CD4-positive, alpha-beta memory T cell (primary cell): ENCODE results near the gene AARS1. TPM values are rescaled to one million over a fixed set of nuclear protein-coding genes. Genes with fewer than 3 reads are reported as not detected.
"Not testable (repeated sequence)": the region's sequence is repeated elsewhere in the genome, so short reads cannot be mapped to it uniquely, and the experiment has no call there.

ENCODE experiments used
- CTCF ChIA-PET: fragments of 350-600 bp; sonication (Branson Sonifier 250); formaldehyde crosslinking; loops from one replicate; lab custom pipeline; 2021; ENCODE audit warnings: inconsistent platforms; ENCODE audit not compliant: partially characterized antibody; lab: Charles Lee
- POLR2A ChIA-PET: fragments of 350-600 bp; sonication (Branson Sonifier 250); formaldehyde crosslinking; loops from one replicate; lab custom pipeline; 2021; ENCODE audit not compliant: partially characterized antibody; lab: Charles Lee
- DNase-seq, 5 donors: peaks; one replicate each; pipeline versions ENCODE4 v3.0.0 to v3.0.0-alpha.2; 2020 to 2022; ENCODE audit warnings: mixed read lengths in 1 of 5
- H3K27ac ChIP-seq: one replicate; pipeline ENCODE4 v1.7.0; 2013; ENCODE audit warnings: low read depth, low read length
- H3K27me3 ChIP-seq: 2 replicates; pipeline ENCODE4 v1.7.0; 2013; ENCODE audit warnings: mild to moderate bottlenecking, low read length, moderate library complexity; ENCODE audit not compliant: insufficient read depth
- H3K36me3 ChIP-seq: 2 replicates; pipeline ENCODE4 v1.7.0; 2013; ENCODE audit warnings: mild to moderate bottlenecking, low read length, moderate library complexity; ENCODE audit not compliant: insufficient read depth
- H3K4me1 ChIP-seq: 2 replicates; pipeline ENCODE4 v1.7.0; 2013; ENCODE audit warnings: mild to moderate bottlenecking, low read length, moderate library complexity; ENCODE audit not compliant: insufficient read depth
- H3K4me3 ChIP-seq, 2 donors: one replicate each; pipeline ENCODE4 v1.7.0; 2013; ENCODE audit warnings: low read length in 2 of 2, mild to moderate bottlenecking in 1 of 2
- H3K9me3 ChIP-seq, 2 donors: one replicate each; pipeline ENCODE4 v1.7.0; 2013; ENCODE audit warnings: low read length in 2 of 2, control low read depth in 1 of 2; ENCODE audit not compliant: control insufficient read depth in 1 of 2
- H3K27ac Mint-ChIP-seq, 7 donors: one replicate each; pipeline ENCODE4 v1.8.0; 2020 to 2021; ENCODE audit warnings: mixed read lengths in 7 of 7, mild to moderate bottlenecking in 6 of 7, inconsistent platforms in 3 of 7, moderate library complexity in 3 of 7
- H3K27me3 Mint-ChIP-seq, 2 donors: one replicate each; pipeline ENCODE4 v1.8.0; 2020 to 2021; ENCODE audit warnings: mixed read lengths in 2 of 2
- H3K36me3 Mint-ChIP-seq, 2 donors: one replicate each; pipeline ENCODE4 v1.8.0; 2020 to 2021; ENCODE audit warnings: mixed read lengths in 2 of 2, inconsistent platforms in 1 of 2, mild to moderate bottlenecking in 1 of 2
- H3K4me1 Mint-ChIP-seq, 4 donors: one replicate each; pipeline ENCODE4 v1.8.0; 2020 to 2021; ENCODE audit warnings: mixed read lengths in 4 of 4, mild to moderate bottlenecking in 1 of 4
- H3K4me3 Mint-ChIP-seq, 8 donors: one replicate each; pipeline ENCODE4 v1.8.0; 2020 to 2021; ENCODE audit warnings: mixed read lengths in 8 of 8, mild to moderate bottlenecking in 7 of 8, moderate library complexity in 6 of 8, inconsistent platforms in 3 of 8
- H3K9me3 Mint-ChIP-seq, 8 donors: one replicate each; pipeline ENCODE4 v1.8.0; 2020 to 2021; ENCODE audit warnings: mixed read lengths in 8 of 8, mild to moderate bottlenecking in 5 of 8, inconsistent platforms in 3 of 8, moderate library complexity in 1 of 8
- intact Hi-C: fragments of 100-400 bp; cut with micrococcal nuclease; formaldehyde crosslinking; loops from one replicate; pipeline ENCODE4 v1.15.1; 2023
- polyA plus RNA-seq, 2 donors: library from polyadenylated mRNA; unstranded; fragments of 300-500 nt; fragmentation: Illumina TruSeq; gene quantifications; one replicate each; pipeline ENCODE4 v1.2.3, GENCODE V29; 2021
- total RNA-seq, 2 experiments: library from RNA; stranded (reverse); gene quantifications; one replicate each; pipeline ENCODE4 v1.2.3, GENCODE V29; 2021

Gene AARS1
- total and polyA plus RNA-seq, 4 experiments from 2014 or later: 22.6 to 103 (median 69.8) TPM

DNA sequence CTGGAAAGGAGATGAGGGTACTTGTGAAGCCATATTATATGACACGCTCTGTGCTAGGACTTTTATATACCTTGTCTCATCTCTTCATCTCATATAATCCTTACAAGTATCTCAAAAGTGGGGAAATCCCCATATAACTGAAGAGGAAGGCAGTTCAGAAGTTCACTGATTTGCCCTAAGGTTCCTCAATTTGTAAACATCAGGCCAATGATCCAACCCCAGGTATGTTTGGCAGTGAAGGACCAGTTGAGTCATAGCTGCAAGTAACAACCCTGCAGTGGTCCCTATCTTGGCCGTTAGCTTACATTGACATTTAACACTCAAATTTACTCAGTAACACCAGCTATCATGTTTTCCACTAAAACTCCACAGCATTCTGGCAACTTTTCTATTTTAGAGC, 70.7 kb downstream of the AARS1 start:
- intact Hi-C loops, H3K36me3 ChIP-seq, H3K27ac Mint-ChIP-seq, H3K4me3 Mint-ChIP-seq, H3K27me3 Mint-ChIP-seq, H3K27ac ChIP-seq, H3K27me3 ChIP-seq, POLR2A ChIA-PET, H3K4me1 ChIP-seq, H3K9me3 ChIP-seq, H3K4me3 ChIP-seq, H3K4me1 Mint-ChIP-seq, DNase-seq, H3K9me3 Mint-ChIP-seq: not testable (repeated sequence)
- CTCF ChIA-PET: interaction anchor here (0.7 kb wide), 1 partner anchor 1607 kb away, joined by 3 read pairs; no protein-coding TSS in a partner anchor
- H3K36me3 Mint-ChIP-seq: peaks cover 24 to 28% of the 10 kb centered on the region in 2 donors

DNA sequence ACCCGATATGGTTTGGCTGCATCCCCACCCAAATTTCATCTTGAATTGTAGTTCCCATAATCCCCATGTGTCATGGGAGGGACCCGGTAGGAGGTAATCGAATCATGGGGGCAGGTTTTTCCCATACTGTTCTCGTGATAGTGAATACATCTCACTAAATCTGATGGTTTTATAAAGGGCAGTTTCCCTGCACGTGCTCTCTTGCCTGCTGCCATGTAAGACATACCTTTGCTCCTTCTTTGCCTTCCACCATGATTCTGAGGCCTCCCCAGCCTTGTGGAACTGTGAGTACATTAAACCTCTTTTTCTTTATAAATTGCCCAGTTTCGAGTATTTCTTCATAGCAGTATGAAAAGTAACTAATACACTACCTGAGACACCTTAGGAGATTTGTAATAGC, 82.9 kb downstream of the AARS1 start:
- DNase-seq, POLR2A ChIA-PET: not testable (repeated sequence)
- H3K36me3 Mint-ChIP-seq: peaks cover 14 to 18% of the 10 kb centered on the region in 2 donors

DNA sequence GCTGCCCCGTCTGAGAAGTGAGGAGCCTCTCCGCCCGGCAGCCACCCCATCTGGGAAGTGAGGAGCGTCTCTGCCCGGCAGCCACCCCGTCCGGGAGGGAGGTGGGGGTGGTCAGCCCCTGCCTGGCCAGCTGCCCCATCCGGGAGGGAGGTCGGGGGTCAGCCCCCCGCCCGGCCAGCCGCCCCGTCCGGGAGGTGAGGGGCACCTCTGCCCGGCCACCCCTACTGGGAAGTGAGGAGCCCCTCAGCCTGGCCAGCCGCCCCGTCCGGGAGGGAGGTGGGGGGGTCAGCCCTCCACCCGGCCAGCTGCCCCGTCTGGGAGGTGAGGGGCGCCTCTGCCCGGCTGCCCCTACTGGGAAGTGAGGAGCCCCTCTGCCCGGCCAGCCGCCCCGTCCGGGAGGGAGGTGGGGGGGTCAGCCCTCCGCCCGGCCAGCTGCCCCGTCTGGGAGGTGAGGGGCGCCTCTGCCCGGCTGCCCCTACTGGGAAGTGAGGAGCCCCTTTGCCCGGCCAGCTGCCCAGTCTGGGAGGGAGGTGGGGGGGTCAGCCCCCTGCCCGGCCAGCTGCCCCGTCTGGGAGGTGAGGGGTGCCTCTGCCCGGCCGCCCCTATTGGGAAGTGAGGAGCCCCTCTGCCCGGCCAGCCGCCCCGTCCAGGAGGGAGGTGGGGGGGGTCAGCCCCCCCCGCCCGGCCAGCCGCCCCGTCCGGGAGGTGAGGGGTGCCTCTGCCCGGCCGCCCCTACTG, 84.5 kb downstream of the AARS1 start:
- H3K27me3 Mint-ChIP-seq: not testable (repeated sequence)

More for the DNA sequence above, 82.9 kb downstream of the AARS1 start:
- H3K27ac ChIP-seq, H3K4me3 ChIP-seq, H3K4me1 Mint-ChIP-seq, H3K9me3 Mint-ChIP-seq, intact Hi-C loops, CTCF ChIA-PET, H3K27me3 ChIP-seq, H3K27ac Mint-ChIP-seq, H3K9me3 ChIP-seq, H3K36me3 ChIP-seq, H3K4me3 Mint-ChIP-seq, H3K27me3 Mint-ChIP-seq, H3K4me1 ChIP-seq: not testable (repeated sequence)

DNA sequence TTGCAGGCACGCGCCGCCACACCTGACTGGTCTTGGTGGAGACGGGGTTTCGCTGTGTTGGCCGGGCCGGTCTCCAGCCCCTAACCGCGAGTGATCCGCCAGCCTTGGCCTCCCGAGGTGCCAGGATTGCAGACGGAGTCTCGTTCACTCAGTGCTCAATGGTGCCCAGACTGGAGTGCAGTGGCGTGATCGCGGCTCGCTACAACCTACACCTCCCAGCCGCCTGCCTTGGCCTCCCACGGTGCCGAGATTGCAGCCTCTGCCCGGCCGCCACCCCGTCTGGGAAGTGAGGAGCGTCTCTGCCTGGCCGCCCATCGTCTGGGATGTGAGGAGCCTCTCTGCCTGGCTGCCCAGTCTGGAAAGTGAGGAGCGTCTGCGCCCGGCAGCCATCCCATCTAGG, 85.3 kb downstream of the AARS1 start:
- POLR2A ChIA-PET, H3K27me3 ChIP-seq, H3K9me3 ChIP-seq, H3K27me3 Mint-ChIP-seq, H3K4me3 Mint-ChIP-seq, H3K4me1 ChIP-seq, H3K27ac Mint-ChIP-seq, H3K4me1 Mint-ChIP-seq, H3K9me3 Mint-ChIP-seq, DNase-seq, H3K4me3 ChIP-seq, intact Hi-C loops, CTCF ChIA-PET, H3K27ac ChIP-seq, H3K36me3 ChIP-seq, H3K36me3 Mint-ChIP-seq: not testable (repeated sequence)

More for the DNA sequence above, 84.5 kb downstream of the AARS1 start:
- intact Hi-C loops, H3K27ac ChIP-seq, CTCF ChIA-PET, H3K36me3 ChIP-seq, DNase-seq, H3K27me3 ChIP-seq, H3K4me1 Mint-ChIP-seq, H3K4me3 Mint-ChIP-seq, H3K27ac Mint-ChIP-seq, H3K9me3 ChIP-seq, POLR2A ChIA-PET, H3K9me3 Mint-ChIP-seq, H3K4me1 ChIP-seq, H3K4me3 ChIP-seq: not testable (repeated sequence)
- H3K36me3 Mint-ChIP-seq: peaks cover 8 to 13% of the 10 kb centered on the region in 2 donors

DNA sequence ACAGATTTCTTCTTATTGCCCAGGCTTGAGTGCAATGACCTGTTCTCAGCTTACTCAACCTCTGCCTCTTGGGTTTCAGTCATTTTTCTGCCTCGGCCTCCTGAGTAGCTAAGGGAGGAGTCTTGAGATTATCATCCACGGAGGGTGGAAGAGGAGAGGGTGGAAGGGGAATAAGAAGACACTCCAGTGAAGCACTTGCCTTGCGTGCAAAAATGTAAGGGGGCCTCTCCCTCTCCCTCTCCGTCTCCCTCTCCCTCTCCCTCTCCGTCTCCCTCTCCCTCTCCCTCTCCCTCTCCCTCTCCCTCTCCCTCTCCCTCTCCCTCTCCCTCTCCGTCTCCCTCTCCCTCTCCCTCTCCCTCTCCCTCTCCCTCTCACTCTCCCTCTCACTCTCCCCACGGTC, 85.8 kb downstream of the AARS1 start:
- H3K4me1 ChIP-seq, H3K4me1 Mint-ChIP-seq, DNase-seq, CTCF ChIA-PET, POLR2A ChIA-PET, H3K27ac ChIP-seq, H3K27ac Mint-ChIP-seq, H3K27me3 Mint-ChIP-seq, H3K9me3 Mint-ChIP-seq, H3K36me3 Mint-ChIP-seq, H3K36me3 ChIP-seq, H3K9me3 ChIP-seq, H3K27me3 ChIP-seq, H3K4me3 ChIP-seq, H3K4me3 Mint-ChIP-seq, intact Hi-C loops: not testable (repeated sequence)

Other genes starting within 250 kb of the AARS1 start
- gene PDPR, start 175.2 kb downstream of the AARS1 start, total RNA-seq: 10 to 100 TPM; 35.6 to 37.0 TPM
- 10 to 100 TPM in 1 of 2 donors, 1 to 10 TPM in 1; 4.4 to 11.9 TPM for gene PDPR, start 175.2 kb downstream of the AARS1 start, polyA plus RNA-seq
- 1 to 10 TPM in 1 of 2 experiments, under 1 TPM in 1; 0.96 to 1.0 TPM for gene CLEC18C, start 115.7 kb downstream of the AARS1 start, total RNA-seq
- gene CLEC18C, start 115.7 kb downstream of the AARS1 start, polyA plus RNA-seq: not detected
- gene EXOSC6, start 37.6 kb downstream of the AARS1 start, total RNA-seq: 10 to 100 TPM; 43.5 to 44.1 TPM
- 10 to 100 TPM in 1 of 2 donors, 1 to 10 TPM in 1; 6.6 to 11.9 TPM for gene EXOSC6, start 37.6 kb downstream of the AARS1 start, polyA plus RNA-seq
- 10 to 100 TPM; 26.9 to 28.7 TPM for gene DDX19B, start 9.7 kb upstream of the AARS1 start, total RNA-seq
- gene DDX19B, start 9.7 kb upstream of the AARS1 start, polyA plus RNA-seq: 10 to 100 TPM; 52.4 to 52.7 TPM
- gene DDX19A, start 57.4 kb upstream of the AARS1 start, total RNA-seq: 10 to 100 TPM; 42.8 to 43.5 TPM
- gene DDX19A, start 57.4 kb upstream of the AARS1 start, polyA plus RNA-seq: 10 to 100 TPM; 28.8 to 37.9 TPM
- gene ST3GAL2, start 149.6 kb upstream of the AARS1 start, total RNA-seq: 10 to 100 TPM; 27.5 to 30.8 TPM
- 10 to 100 TPM; 10.0 to 15.8 TPM for gene ST3GAL2, start 149.6 kb upstream of the AARS1 start, polyA plus RNA-seq
- gene FCSK, start 165.1 kb upstream of the AARS1 start, total RNA-seq: 10 to 100 TPM; 41.7 to 42.8 TPM
- 10 to 100 TPM in 1 of 2 donors, 1 to 10 TPM in 1; 7.4 to 10.8 TPM for gene FCSK, start 165.1 kb upstream of the AARS1 start, polyA plus RNA-seq
- 10 to 100 TPM; 66.5 to 68.9 TPM for gene COG4, start 234.0 kb upstream of the AARS1 start, total RNA-seq
- gene COG4, start 234.0 kb upstream of the AARS1 start, polyA plus RNA-seq: 10 to 100 TPM; 37.0 to 70.4 TPM
- 100 to 1,000 TPM; 289 to 291 TPM for gene SF3B3, start 234.3 kb upstream of the AARS1 start, total RNA-seq
- gene SF3B3, start 234.3 kb upstream of the AARS1 start, polyA plus RNA-seq: 100 to 1,000 TPM; 105 to 149 TPM